HG03064 (cell line): ENCODE data around the gene PLBD2.

Experiments used
- ATAC-seq: cut with Tn5 transposase; IDR thresholded peaks from one replicate; pipeline ENCODE4 v1.9.1; 2021; ENCODE audit warnings: low read depth; ENCODE audit not compliant: unreplicated experiment

The PLBD2 gene

GRCh38 chr12:113358381-113359132, at the start of gene PLBD2:
TSS of gene PLBD2 (plus strand) at chr12:113358587. CDS start at chr12:113358601, 14 bp downstream.
- ATAC-seq: peak; percentile 87

- ATAC-seq: no peak
These were observed 47.9 kb upstream of the PLBD2 start for GRCh38 chr12:113310489-113310888.

GRCh38 chr12:113314121-113314529, 44.3 kb upstream of the PLBD2 start:
- ATAC-seq: no peak

GRCh38 chr12:113315358-113315757, 43.0 kb upstream of the PLBD2 start:
- no peak for ATAC-seq

- no peak for ATAC-seq
These were observed 42.2 kb upstream of the PLBD2 start for GRCh38 chr12:113316155-113316554.

GRCh38 chr12:113317122-113317521, 41.3 kb upstream of the PLBD2 start:
- ATAC-seq: no peak

GRCh38 chr12:113318046-113318656, 40.2 kb upstream of the PLBD2 start:
- ATAC-seq: no peak

GRCh38 chr12:113318900-113319628, 39.3 kb upstream of the PLBD2 start:
- no peak for ATAC-seq

GRCh38 chr12:113320401-113320800, 38.0 kb upstream of the PLBD2 start:
- ATAC-seq: no peak

GRCh38 chr12:113322343-113322742, 36.0 kb upstream of the PLBD2 start:
- no peak for ATAC-seq

- no peak for ATAC-seq
These were observed 32.5 kb upstream of the PLBD2 start for GRCh38 chr12:113325916-113326315.

GRCh38 chr12:113326775-113327395, 31.5 kb upstream of the PLBD2 start:
- no peak for ATAC-seq

GRCh38 chr12:113328368-113328889, 30.0 kb upstream of the PLBD2 start:
- ATAC-seq: no peak

- no peak for ATAC-seq
These were observed 29.2 kb upstream of the PLBD2 start for GRCh38 chr12:113329022-113329790.

- ATAC-seq: no peak
These were observed 28.5 kb upstream of the PLBD2 start for GRCh38 chr12:113329791-113330417.

- ATAC-seq: no peak
These were observed 27.9 kb upstream of the PLBD2 start for GRCh38 chr12:113330505-113330904.

- no peak for ATAC-seq
These were observed 25.5 kb upstream of the PLBD2 start for GRCh38 chr12:113332688-113333417.

- no peak for ATAC-seq
These were observed 25.0 kb upstream of the PLBD2 start for GRCh38 chr12:113333418-113333750.
